PC-3 (cell line): ENCODE measurements around the gene SLC13A3. TPM values are rescaled to one million over a fixed set of nuclear protein-coding genes. Genes with fewer than 3 reads are reported as not detected.

Experiments used
- ATAC-seq: fragments of 200-7000 bp; cut with Tn5 transposase; 2 replicates; pipeline ENCODE4 v1.9.1; 2020; ENCODE audit warnings: mild to moderate bottlenecking, moderate library complexity
- BruUV-seq: library from RNA; stranded (reverse); fragments of 400-500 nt; replicated peaks from 2 replicates; lab custom pipeline; 2021; lab: Mats Ljungman, UMichigan
- CTCF ChIA-PET: fragments of 300-600 bp; sonication (Branson Sonifier 250); formaldehyde crosslinking; loops from one replicate; lab custom pipeline; 2022; ENCODE audit warnings: antibody characterized with exemption; lab: Charles Lee
- POLR2A ChIA-PET: fragments of 300-600 bp; sonication (Branson Sonifier 250); formaldehyde crosslinking; loops from one replicate; lab custom pipeline; 2022; ENCODE audit warnings: antibody characterized with exemption; ENCODE audit not compliant: unreplicated experiment; lab: Charles Lee
- DNase-seq: peaks from one replicate; pipeline ENCODE4 v3.0.0-alpha.2; 2015
- H2AFZ ChIP-seq: fragments of 300-600 bp; sonication (generic); 2 replicates; pipeline ENCODE4 v1.6.0; 2016; ENCODE audit warnings: antibody characterized with exemption, low read length
- H3F3A ChIP-seq: fragments of 300-600 bp; sonication (generic); one replicate; pipeline ENCODE4 v1.6.0; 2017; ENCODE audit warnings: antibody characterized with exemption, low read length, control low read depth, mild to moderate bottlenecking; ENCODE audit not compliant: unreplicated experiment
- H3K27ac ChIP-seq: fragments of 300-600 bp; sonication (generic); 2 replicates; pipeline ENCODE4 v1.5.1; 2016; ENCODE audit warnings: mild to moderate bottlenecking, low read length
- H3K27me3 ChIP-seq: fragments of 300-600 bp; sonication (generic); 2 replicates; pipeline ENCODE4 v1.6.1; 2016; ENCODE audit warnings: low read length, mixed read lengths
- H3K36me3 ChIP-seq: fragments of 300-600 bp; sonication (generic); 2 replicates; pipeline ENCODE4 v1.6.1; 2016; ENCODE audit warnings: low read depth, mixed run types, low read length, mixed read lengths
- H3K4me1 ChIP-seq: fragments of 300-600 bp; sonication (generic); 2 replicates; pipeline ENCODE4 v1.5.1; 2016; ENCODE audit warnings: low read length; ENCODE audit not compliant: insufficient read depth
- H3K4me2 ChIP-seq: fragments of 300-600 bp; sonication (generic); 2 replicates; pipeline ENCODE4 v1.6.0; 2016; ENCODE audit warnings: low read length
- H3K4me3 ChIP-seq: fragments of 300-600 bp; sonication (generic); 2 replicates; pipeline ENCODE4 v1.5.1; 2016; ENCODE audit warnings: mild to moderate bottlenecking, low read length, mixed read lengths
- H3K79me2 ChIP-seq: fragments of 300-600 bp; sonication (generic); 2 replicates; pipeline ENCODE4 v1.6.1; 2017; ENCODE audit warnings: low read length, mixed read lengths
- H3K9ac ChIP-seq: fragments of 300-600 bp; sonication (generic); 2 replicates; pipeline ENCODE4 v1.6.0; 2016; ENCODE audit warnings: mild to moderate bottlenecking, low read length
- H3K9me2 ChIP-seq: fragments of 300-600 bp; sonication (generic); replicated peaks from 2 replicates; pipeline ENCODE4 v1.6.1; 2016; ENCODE audit warnings: mixed run types, low read length, mixed read lengths
- H3K9me3 ChIP-seq: fragments of 300-600 bp; sonication (generic); 2 replicates; pipeline ENCODE4 v1.6.1; 2016; ENCODE audit warnings: low read length, mixed read lengths
- H4K20me1 ChIP-seq: fragments of 300-600 bp; sonication (generic); 2 replicates; pipeline ENCODE4 v1.6.1; 2016; ENCODE audit warnings: low read length, mixed read lengths
- CTCF ChIP-seq: fragments of 300-600 bp; sonication (generic); conservative IDR thresholded peaks from 2 replicates; pipeline ENCODE4 v1.5.1; 2017; ENCODE audit warnings: antibody characterized with exemption, low read depth, mild to moderate bottlenecking, low read length
- EZH2 ChIP-seq: fragments of 300-600 bp; sonication (generic); IDR thresholded peaks from one replicate; pipeline ENCODE4 v1.6.1; 2017; ENCODE audit warnings: antibody characterized with exemption, mild to moderate bottlenecking, low read length; ENCODE audit not compliant: unreplicated experiment
- EZH2phosphoT487 ChIP-seq: fragments of 300-600 bp; sonication (generic); IDR thresholded peaks from 2 replicates; pipeline ENCODE4 v1.6.1; 2018; ENCODE audit warnings: mild to moderate bottlenecking, antibody characterized with exemption, low read length, borderline replicate concordance
- intact Hi-C: fragments of 100-400 bp; cut with micrococcal nuclease; formaldehyde crosslinking; loops from 2 replicates; pipeline ENCODE4 v1.9.0; 2023
- total RNA-seq: library from RNA; depleted of rRNA; stranded (reverse); fragments of >200 nt; gene quantifications from 2 replicates; pipeline ENCODE4 v1.2.3, GENCODE V29; 2014

Gene SLC13A3
- total RNA-seq, 1 experiment from 2014 or later = not detected

GRCh38 chr20:46599227-46599987 lies 51.9 kb downstream of the SLC13A3 start:
- Histone ChIP-seq H3K4me2 (no peak overlapping the region), H3K4me3 (no peak overlapping the region), H3K4me1 (no peaks in the 10 kb centered on the region), H3K27me3 (peaks cover 38% of the 10 kb centered on the region), H3K9me3 (no peaks in the 10 kb centered on the region), H4K20me1 (no peaks in the 10 kb centered on the region), H3K9me2 (no peaks in the 10 kb centered on the region), H3F3A (no peaks in the 10 kb centered on the region), H2AFZ (no peak overlapping the region), H3K36me3 (no peaks in the 10 kb centered on the region), H3K27ac (no peak overlapping the region), H3K9ac (no peak overlapping the region), H3K79me2 (no peaks in the 10 kb centered on the region)
- POLR2A ChIA-PET = no interaction called here
- intact Hi-C loops = no loop called here
- DNase-seq = no peak
- TF ChIP-seq EZH2 (no peak), CTCF (no peak), EZH2phosphoT487 (no peak)
- BruUV-seq = no TSS peak
- CTCF ChIA-PET = no interaction called here
- ATAC-seq = no peak

DNA sequence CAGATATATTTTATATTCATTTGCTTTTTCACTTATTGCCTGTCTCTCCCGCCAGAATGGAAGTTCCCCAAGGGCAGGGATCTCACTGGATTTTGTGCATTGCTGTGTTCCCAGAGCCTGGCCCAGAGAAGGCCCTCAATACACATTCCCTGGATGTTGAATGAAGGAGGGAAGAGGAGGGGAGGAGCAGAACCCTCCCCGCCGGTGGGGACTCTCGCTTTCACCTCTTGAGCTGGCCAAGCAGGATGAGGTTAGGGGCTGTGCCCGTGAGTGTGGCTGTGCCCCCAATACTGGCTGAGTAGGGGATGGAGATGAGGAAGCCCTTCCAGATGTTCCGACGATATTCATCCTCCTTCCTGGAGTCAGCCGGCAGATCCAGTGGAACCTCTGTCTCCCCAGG lies 55.3 kb downstream of the SLC13A3 start:
- Histone ChIP-seq H3K27me3 (peaks cover 40% of the 10 kb centered on the region), H4K20me1 (no peaks in the 10 kb centered on the region), H3K9me2 (no peaks in the 10 kb centered on the region), H2AFZ (no peak overlapping the region), H3K27ac (no peak overlapping the region), H3K9ac (no peak overlapping the region), H3K4me1 (no peaks in the 10 kb centered on the region), H3K4me2 (no peak overlapping the region), H3K79me2 (no peaks in the 10 kb centered on the region), H3K4me3 (no peak overlapping the region), H3F3A (no peaks in the 10 kb centered on the region), H3K9me3 (no peaks in the 10 kb centered on the region), H3K36me3 (no peaks in the 10 kb centered on the region)
- no peak for ATAC-seq
- no peak for DNase-seq
- intact Hi-C loops = no loop called here
- TF ChIP-seq EZH2 (no peak), CTCF (no peak), EZH2phosphoT487 (no peak)
- POLR2A ChIA-PET = interaction anchor here (0.6 kb wide), 1 partner anchor 89 kb away, joined by 3 read pairs; no protein-coding TSS in a partner anchor
- CTCF ChIA-PET = no interaction called here
- no TSS peak for BruUV-seq

GRCh38 chr20:46594725-46595124 lies 56.5 kb downstream of the SLC13A3 start:
- H4K20me1 ChIP-seq = no peaks in the 10 kb centered on the region
- no TSS peak for BruUV-seq
- H3F3A ChIP-seq = no peaks in the 10 kb centered on the region
- intact Hi-C loops = no loop called here
- no peak overlapping the region for H3K27ac ChIP-seq
- no peaks in the 10 kb centered on the region for H3K9me2 ChIP-seq
- no peak overlapping the region for H3K4me3 ChIP-seq
- H2AFZ ChIP-seq = no peak overlapping the region
- H3K4me1 ChIP-seq = no peaks in the 10 kb centered on the region
- no peak overlapping the region for H3K9ac ChIP-seq
- no peaks in the 10 kb centered on the region for H3K9me3 ChIP-seq
- ChIA-PET POLR2A (no interaction called here), CTCF (no interaction called here)
- no peaks in the 10 kb centered on the region for H3K36me3 ChIP-seq
- DNase-seq (no peak), ATAC-seq (no peak)
- no peak overlapping the region for H3K4me2 ChIP-seq
- no peaks in the 10 kb centered on the region for H3K79me2 ChIP-seq
- no peak for TF ChIP-seq CTCF
- no peak for TF ChIP-seq EZH2
- TF ChIP-seq EZH2phosphoT487 = no peak
- peaks cover 35% of the 10 kb centered on the region for H3K27me3 ChIP-seq
